ENCODE results near the gene CMIP. TPM values are rescaled to one million over a fixed set of nuclear protein-coding genes. Genes with fewer than 3 reads are reported as not detected.

CMIP gene
- polyA plus RNA-seq, 1 donor from 2014 or later, result 15.1 TPM

- Histone ChIP-seq H4K20me1 (ENCODE audit: insufficient read depth) (no peaks in the 10 kb centered on the region), H3K27ac (ENCODE audit: low read length) (no peak overlapping the region), H3K79me2 (replicated peaks; ENCODE audit: insufficient read depth, low read length) (no peaks in the 10 kb centered on the region), H3K27me3 (ENCODE audit: insufficient read depth, low read depth, low read length) (no peaks in the 10 kb centered on the region), H3K9me2 (ENCODE audit: insufficient read depth, low read length) (no peaks in the 10 kb centered on the region), H3K9ac (ENCODE audit: low read length) (no peak overlapping the region), H3K4me2 (ENCODE audit: low read length) (no peak overlapping the region), H3K36me3 (ENCODE audit: insufficient read depth, low read length) (peaks cover 15% of the 10 kb centered on the region), H3K4me3 (ENCODE audit: low read length) (no peak overlapping the region), H3F3A (ENCODE audit: insufficient read depth, low read length, poor library complexity, severe bottlenecking) (no peaks in the 10 kb centered on the region), H3K9me3 (ENCODE audit: low read length) (no peaks in the 10 kb centered on the region), H2AFZ (ENCODE audit: low read depth, low read length) (no peak overlapping the region)
- TF ChIP-seq, protein P1, sequence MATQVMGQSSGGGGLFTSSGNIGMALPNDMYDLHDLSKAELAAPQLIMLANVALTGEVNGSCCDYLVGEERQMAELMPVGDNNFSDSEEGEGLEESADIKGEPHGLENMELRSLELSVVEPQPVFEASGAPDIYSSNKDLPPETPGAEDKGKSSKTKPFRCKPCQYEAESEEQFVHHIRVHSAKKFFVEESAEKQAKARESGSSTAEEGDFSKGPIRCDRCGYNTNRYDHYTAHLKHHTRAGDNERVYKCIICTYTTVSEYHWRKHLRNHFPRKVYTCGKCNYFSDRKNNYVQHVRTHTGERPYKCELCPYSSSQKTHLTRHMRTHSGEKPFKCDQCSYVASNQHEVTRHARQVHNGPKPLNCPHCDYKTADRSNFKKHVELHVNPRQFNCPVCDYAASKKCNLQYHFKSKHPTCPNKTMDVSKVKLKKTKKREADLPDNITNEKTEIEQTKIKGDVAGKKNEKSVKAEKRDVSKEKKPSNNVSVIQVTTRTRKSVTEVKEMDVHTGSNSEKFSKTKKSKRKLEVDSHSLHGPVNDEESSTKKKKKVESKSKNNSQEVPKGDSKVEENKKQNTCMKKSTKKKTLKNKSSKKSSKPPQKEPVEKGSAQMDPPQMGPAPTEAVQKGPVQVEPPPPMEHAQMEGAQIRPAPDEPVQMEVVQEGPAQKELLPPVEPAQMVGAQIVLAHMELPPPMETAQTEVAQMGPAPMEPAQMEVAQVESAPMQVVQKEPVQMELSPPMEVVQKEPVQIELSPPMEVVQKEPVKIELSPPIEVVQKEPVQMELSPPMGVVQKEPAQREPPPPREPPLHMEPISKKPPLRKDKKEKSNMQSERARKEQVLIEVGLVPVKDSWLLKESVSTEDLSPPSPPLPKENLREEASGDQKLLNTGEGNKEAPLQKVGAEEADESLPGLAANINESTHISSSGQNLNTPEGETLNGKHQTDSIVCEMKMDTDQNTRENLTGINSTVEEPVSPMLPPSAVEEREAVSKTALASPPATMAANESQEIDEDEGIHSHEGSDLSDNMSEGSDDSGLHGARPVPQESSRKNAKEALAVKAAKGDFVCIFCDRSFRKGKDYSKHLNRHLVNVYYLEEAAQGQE (IDR thresholded peaks at IDR 0.05; ENCODE audit: borderline replicate concordance), result no peak
- TF ChIP-seq MXI1 (conservative IDR thresholded peaks at IDR 0.05; ENCODE audit: poor library complexity, severe bottlenecking) (no peak), EZH2 (IDR thresholded peaks at IDR 0.05; ENCODE audit: borderline replicate concordance, insufficient read depth, low read length, poor library complexity, severe bottlenecking) (no peak), RAD21 (conservative IDR thresholded peaks at IDR 0.05) (no peak), EP300 (conservative IDR thresholded peaks at IDR 0.05; ENCODE audit: poor library complexity, severe bottlenecking) (no peak), POLR2AphosphoS5 (IDR thresholded peaks at IDR 0.05) (no peak), TAF1 (IDR thresholded peaks at IDR 0.05; ENCODE audit: low read depth) (no peak)
- TF ChIP-seq, protein P2, sequence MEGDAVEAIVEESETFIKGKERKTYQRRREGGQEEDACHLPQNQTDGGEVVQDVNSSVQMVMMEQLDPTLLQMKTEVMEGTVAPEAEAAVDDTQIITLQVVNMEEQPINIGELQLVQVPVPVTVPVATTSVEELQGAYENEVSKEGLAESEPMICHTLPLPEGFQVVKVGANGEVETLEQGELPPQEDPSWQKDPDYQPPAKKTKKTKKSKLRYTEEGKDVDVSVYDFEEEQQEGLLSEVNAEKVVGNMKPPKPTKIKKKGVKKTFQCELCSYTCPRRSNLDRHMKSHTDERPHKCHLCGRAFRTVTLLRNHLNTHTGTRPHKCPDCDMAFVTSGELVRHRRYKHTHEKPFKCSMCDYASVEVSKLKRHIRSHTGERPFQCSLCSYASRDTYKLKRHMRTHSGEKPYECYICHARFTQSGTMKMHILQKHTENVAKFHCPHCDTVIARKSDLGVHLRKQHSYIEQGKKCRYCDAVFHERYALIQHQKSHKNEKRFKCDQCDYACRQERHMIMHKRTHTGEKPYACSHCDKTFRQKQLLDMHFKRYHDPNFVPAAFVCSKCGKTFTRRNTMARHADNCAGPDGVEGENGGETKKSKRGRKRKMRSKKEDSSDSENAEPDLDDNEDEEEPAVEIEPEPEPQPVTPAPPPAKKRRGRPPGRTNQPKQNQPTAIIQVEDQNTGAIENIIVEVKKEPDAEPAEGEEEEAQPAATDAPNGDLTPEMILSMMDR (IDR thresholded peaks at IDR 0.05; ENCODE audit: poor library complexity, severe bottlenecking), result no peak
Measured at GRCh38 chr16:81618187-81618586, 173.6 kb downstream of the CMIP start.

GRCh38 chr16:81618661-81619060 is 174.1 kb downstream of the CMIP start:
- Histone ChIP-seq H3K9me3 (ENCODE audit: low read length) (no peaks in the 10 kb centered on the region), H3K9ac (ENCODE audit: low read length) (no peak overlapping the region), H3K9me2 (ENCODE audit: insufficient read depth, low read length) (no peaks in the 10 kb centered on the region), H3K27me3 (ENCODE audit: insufficient read depth, low read depth, low read length) (no peaks in the 10 kb centered on the region), H4K20me1 (ENCODE audit: insufficient read depth) (no peaks in the 10 kb centered on the region), H3K4me3 (ENCODE audit: low read length) (no peak overlapping the region), H3K4me2 (ENCODE audit: low read length) (no peak overlapping the region), H3F3A (ENCODE audit: insufficient read depth, low read length, poor library complexity, severe bottlenecking) (no peaks in the 10 kb centered on the region), H2AFZ (ENCODE audit: low read depth, low read length) (no peak overlapping the region), H3K79me2 (replicated peaks; ENCODE audit: insufficient read depth, low read length) (no peaks in the 10 kb centered on the region), H3K27ac (ENCODE audit: low read length) (no peak overlapping the region), H3K36me3 (ENCODE audit: insufficient read depth, low read length) (peaks cover 15% of the 10 kb centered on the region)
- no peak for TF ChIP-seq EZH2 (IDR thresholded peaks at IDR 0.05; ENCODE audit: borderline replicate concordance, insufficient read depth, low read length, poor library complexity, severe bottlenecking)
- no peak for TF ChIP-seq RAD21 (conservative IDR thresholded peaks at IDR 0.05)
- TF ChIP-seq SMC3 (conservative IDR thresholded peaks at IDR 0.05; ENCODE audit: poor library complexity), result no peak

GRCh38 chr16:81620029-81620428 is 175.4 kb downstream of the CMIP start:
- Histone ChIP-seq H3K27ac (ENCODE audit: low read length) (no peak overlapping the region), H3K27me3 (ENCODE audit: insufficient read depth, low read depth, low read length) (no peaks in the 10 kb centered on the region), H3K9ac (ENCODE audit: low read length) (no peak overlapping the region), H2AFZ (ENCODE audit: low read depth, low read length) (no peak overlapping the region), H3F3A (ENCODE audit: insufficient read depth, low read length, poor library complexity, severe bottlenecking) (no peaks in the 10 kb centered on the region), H3K79me2 (replicated peaks; ENCODE audit: insufficient read depth, low read length) (no peaks in the 10 kb centered on the region), H3K4me2 (ENCODE audit: low read length) (no peak overlapping the region), H3K36me3 (ENCODE audit: insufficient read depth, low read length) (peaks cover 15% of the 10 kb centered on the region), H3K4me3 (ENCODE audit: low read length) (no peak overlapping the region), H4K20me1 (ENCODE audit: insufficient read depth) (no peaks in the 10 kb centered on the region), H3K9me2 (ENCODE audit: insufficient read depth, low read length) (no peaks in the 10 kb centered on the region), H3K9me3 (ENCODE audit: low read length) (no peaks in the 10 kb centered on the region)
- TF ChIP-seq EZH2 (IDR thresholded peaks at IDR 0.05; ENCODE audit: borderline replicate concordance, insufficient read depth, low read length, poor library complexity, severe bottlenecking) (no peak), EP300 (conservative IDR thresholded peaks at IDR 0.05; ENCODE audit: poor library complexity, severe bottlenecking) (no peak), SMC3 (conservative IDR thresholded peaks at IDR 0.05; ENCODE audit: poor library complexity) (no peak), MXI1 (conservative IDR thresholded peaks at IDR 0.05; ENCODE audit: poor library complexity, severe bottlenecking) (no peak), RAD21 (conservative IDR thresholded peaks at IDR 0.05) (no peak)
- TF ChIP-seq, protein P2 (IDR thresholded peaks at IDR 0.05; ENCODE audit: poor library complexity, severe bottlenecking), result no peak
- TF ChIP-seq, protein P1 (IDR thresholded peaks at IDR 0.05; ENCODE audit: borderline replicate concordance), result no peak
